Inflammatory macrophage treated with lipopolysaccharide for 1 hour (primary cell): ENCODE data around the gene BCAS3.
A peak's percentile ranks its signal among the peaks of the same experiment; 100 is the strongest.

Experiments
- DNase-seq, 2 donors: peaks; one replicate each; pipeline ENCODE4 v3.0.0-alpha.2; 2020 to 2022

BCAS3 gene

GRCh38 chr17:61076621-61077031 lies 399.0 kb downstream of the BCAS3 start:
- DNase-seq: no peak

GRCh38 chr17:61081959-61082358 lies 404.3 kb downstream of the BCAS3 start:
- no peak for DNase-seq

GRCh38 chr17:61084260-61084659 lies 406.6 kb downstream of the BCAS3 start:
- DNase-seq: no peak

GRCh38 chr17:61087024-61087423 lies 409.4 kb downstream of the BCAS3 start:
- DNase-seq: no peak

DNA sequence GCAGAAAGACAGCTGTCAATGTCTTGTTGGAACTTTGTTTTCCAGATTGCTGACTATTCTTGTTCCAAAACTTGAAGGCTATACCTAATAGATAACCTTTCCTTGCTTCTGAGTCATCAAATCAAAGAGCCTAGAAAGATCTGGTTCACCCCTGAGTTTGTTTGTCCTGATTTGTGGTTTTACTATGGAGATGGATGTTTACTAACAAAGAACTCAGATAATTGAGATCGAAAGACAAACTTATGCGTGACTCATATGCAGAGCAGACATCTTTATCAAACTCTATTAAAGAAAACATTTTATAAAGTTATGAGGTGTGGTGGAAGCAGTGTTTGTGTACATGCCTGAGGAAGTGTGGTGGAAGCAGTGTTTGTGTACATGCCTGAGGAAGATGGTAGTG lies 410.9 kb downstream of the BCAS3 start:
- DNase-seq: no peak

DNA sequence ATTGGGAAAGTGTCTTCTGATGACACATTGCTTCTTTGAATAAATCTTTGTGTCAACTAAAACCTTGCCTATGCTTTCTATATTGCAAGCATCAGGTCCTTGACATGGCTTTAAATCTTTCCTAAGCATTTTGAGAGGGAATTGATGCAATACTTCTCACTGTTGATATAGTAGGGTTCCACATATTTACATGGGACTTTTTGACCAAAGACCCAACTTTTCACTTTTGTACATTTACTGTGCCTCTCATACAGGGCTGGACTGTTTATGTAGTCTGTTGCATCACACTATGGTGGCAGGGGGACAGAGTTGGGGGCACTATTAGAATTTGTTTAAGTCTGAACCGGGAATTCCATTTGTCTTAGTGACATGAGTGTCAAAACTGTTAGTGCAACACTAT lies 413.4 kb downstream of the BCAS3 start:
- DNase-seq: no peak

DNA sequence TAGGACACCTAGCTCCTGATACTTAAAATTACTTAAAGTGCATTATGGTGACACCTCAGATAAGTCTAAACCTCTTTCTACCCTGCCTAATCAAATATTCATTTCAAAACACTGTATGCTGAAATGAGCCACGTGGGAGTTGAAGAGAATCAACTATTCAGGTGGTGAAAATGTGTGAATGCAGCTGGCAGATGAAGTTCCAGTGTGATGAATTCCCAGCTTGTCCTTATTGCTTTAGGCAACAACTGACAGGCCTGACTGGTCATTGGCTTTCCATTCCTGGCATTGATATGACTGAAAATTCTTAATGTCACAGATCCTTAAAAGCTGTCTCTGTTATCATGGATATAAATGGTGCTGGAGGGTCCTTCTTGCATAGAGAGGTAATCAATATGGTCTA lies 420.1 kb downstream of the BCAS3 start:
- DNase-seq: no peak

GRCh38 chr17:61106354-61106753 lies 428.7 kb downstream of the BCAS3 start:
- DNase-seq: no peak

GRCh38 chr17:61116577-61116976 lies 438.9 kb downstream of the BCAS3 start:
- DNase-seq: no peak

DNA sequence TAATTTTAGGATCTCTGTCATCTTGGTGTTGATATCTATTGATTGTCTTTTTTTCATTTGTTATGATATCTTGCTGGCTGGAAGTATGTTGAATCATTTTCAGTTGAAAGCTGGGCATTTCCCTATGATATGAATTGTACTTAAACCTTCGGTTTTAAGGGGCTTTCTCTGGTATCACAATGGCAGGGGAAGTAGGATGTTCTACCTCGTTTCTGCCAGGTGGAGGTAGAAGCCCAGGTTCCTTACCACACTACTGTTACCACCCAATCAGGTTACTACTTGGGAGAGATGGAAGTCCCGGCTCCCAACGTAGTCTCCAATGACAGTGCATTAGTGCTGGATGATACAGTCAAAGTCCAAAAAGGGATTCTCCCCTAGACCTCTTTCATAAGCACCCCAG lies 440.3 kb downstream of the BCAS3 start:
- no peak for DNase-seq

GRCh38 chr17:61118871-61119270 lies 441.2 kb downstream of the BCAS3 start:
- DNase-seq: no peak

DNA sequence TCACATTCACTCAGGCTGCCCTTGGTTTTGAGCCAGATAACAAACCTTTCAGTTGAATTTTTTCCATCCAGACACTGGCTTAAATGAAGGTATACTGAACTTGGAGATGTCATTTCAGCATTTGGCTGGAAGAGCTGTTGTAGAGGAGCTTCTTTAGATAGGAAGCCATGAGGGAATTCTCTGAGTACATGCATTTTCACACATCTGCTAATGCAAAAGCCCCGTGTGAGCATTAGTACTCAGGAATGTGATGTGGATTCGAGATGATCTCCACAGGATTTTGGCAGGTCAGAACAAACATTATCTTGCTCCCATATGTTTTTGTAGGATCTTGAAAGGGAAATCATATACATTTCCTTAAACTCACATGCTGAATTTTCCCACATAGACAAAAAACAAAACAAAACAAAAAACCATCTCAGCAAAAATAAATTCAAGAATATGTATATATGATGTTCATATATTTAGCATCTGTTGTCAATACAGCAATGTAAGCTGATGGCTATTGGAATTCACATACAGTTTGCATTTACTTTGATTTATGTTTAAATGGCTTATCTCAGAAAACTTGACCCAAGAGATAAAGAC lies 444.8 kb downstream of the BCAS3 start:
- no peak for DNase-seq

DNA sequence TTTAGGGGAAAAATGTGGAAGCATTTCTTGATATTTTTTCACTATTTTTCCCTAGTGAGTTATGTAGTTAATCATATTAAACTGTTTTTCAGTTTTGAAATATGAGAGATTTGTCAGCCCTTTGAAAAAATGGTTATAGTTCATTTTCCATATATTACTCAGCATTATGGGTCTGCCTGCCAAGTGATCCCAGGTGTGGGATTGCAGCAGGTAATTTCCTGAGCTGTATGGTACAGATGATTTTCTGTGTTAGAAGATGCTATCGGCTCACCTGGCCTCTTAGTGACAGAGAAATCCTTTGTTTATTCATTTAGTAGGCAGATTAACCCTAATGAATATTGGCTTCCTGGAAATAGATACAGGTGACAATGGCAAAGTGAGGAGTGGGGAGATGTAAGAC lies 446.9 kb downstream of the BCAS3 start:
- DNase-seq: no peak

DNA sequence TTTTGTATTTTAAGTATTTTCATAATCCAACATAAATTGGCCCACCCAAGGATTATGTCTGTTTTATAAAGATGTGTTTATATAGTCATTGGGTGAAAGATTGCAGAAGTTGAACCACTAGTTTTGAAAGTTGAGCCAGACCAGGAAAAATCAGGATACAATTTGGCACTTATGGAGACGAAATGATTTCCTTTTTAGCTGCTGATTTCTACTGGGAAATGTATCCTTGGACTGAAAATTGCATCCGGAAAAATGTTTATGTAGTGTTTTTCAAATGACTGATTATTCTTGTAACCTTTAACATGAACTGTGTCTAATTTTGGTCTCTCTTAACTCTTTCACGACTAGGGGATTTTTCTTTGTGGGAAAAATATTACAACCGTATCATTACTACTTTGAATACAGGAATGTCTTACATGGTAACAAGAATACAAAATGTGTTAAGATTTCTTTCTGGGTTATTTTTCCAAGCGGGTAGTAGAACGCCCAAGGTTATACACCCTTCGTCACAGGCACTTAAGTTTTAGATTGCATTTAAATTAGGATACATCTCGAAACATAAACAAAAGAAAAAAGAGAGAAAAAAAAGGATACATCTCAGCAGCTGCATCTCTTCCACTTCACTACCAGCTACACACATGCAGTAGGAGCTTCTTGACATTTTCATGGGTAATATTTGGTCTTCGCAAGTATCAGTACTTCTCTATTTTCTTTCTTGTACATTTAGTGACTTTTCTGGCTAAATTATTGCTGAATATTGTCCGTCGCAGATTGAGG lies 449.0 kb downstream of the BCAS3 start:
- no peak for DNase-seq

DNA sequence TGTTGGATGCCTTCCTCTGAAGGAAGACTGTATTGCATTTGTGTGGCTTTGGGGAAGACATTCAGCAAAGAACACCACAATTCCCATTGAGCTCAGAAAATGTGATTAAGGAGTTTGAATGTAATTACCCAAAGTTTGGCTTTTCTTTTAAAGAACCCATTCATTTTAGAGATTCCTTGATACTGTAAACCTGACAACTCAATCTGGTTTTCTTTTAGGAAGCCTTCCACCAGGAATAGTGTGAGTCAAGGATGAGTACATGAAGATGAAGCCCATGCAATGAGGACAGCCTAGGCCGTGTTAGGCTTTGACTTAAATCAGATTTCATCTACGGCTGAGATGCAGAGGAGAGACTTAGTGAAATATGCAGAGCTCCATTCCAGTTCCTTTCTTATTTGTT lies 450.3 kb downstream of the BCAS3 start:
- DNase-seq: no peak

DNA sequence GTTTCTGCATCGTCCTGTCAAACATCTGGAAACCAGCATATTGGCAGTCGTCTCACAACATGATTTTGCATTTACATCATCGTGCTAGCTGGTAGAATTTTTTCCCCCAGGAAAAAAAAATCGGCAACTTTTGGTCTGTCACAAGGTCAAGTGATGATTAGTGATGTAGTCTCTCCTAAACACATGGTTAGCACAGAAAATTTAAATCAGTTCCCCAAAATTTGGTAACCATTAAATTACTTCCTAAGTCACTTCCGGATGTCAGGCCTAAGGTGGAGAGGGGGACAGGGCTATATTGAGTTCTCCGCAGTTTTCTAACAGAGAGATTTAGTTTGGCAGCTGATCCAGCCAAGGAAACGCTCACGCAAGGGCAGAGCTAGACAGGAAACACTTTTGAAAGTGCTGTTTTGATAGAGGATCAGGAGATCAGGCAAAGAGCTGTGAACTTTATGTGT lies 451.0 kb downstream of the BCAS3 start:
- DNase-seq: peak; percentile 25 to 42

- no peak for DNase-seq
Measured at GRCh38 chr17:61129267-61130254, 451.9 kb downstream of the BCAS3 start.

- peak; percentile 47 to 48 for DNase-seq
Measured at GRCh38 chr17:61130330-61130729, 452.7 kb downstream of the BCAS3 start.

DNA sequence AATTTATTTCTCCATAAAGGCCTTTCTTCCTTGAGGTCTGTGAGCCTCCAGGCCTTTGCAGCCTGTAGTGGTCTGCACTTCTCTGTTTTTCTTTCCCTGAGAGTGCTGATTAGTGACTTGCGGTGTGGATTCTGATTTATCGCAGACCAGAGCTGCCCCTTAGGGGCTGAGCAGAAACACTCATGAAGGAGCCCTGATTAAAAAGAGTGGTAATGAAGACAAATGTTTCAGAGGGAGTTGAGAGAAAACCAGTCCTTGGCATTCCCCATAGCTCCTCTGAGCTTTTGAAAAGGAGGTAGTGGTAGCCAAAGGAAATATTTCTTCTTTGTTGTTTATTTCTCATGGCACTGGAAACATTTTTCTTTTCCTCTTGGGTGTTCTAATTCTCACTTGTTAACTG lies 453.9 kb downstream of the BCAS3 start:
- DNase-seq: no peak

DNA sequence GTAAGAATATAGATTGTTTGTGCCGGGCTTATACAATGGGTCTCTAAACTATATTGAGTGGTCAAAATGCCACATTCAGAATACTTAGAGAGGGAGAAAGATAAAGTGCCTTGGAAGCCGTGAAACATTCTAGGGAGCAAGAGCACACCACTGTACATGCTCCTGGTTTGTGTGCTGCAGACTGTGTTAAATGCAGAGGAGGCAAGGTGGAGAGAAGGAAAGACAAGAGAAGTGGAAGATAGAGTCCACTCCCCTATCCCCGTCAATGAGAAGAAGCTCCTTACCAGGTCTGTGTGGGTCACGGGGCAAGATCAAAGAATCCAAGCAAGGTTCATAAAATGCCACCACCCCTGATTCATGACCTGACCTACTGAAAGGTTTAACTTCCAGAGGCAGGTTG lies 454.9 kb downstream of the BCAS3 start:
- no peak for DNase-seq

DNA sequence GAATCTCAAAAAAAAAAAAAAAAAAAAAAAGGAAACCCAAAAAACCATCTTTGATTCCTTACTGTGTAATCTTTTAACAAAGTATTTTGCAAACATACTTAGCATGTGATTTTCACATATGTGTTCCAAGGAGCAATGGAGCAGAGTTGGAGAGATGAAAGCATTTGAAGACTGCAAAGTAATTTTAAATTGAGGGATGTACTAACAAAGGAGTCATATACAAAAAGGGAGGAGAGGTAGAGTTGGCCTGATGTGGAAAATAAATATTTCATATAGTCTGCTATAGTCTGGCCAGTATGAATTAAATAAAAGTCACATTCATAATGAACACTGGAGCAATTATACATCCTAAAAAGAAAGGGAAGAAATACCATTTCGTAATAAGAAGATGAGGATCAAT lies 456.2 kb downstream of the BCAS3 start:
- no peak for DNase-seq

GRCh38 chr17:61134551-61135235 lies 457.0 kb downstream of the BCAS3 start:
- no peak for DNase-seq

- no peak for DNase-seq
Measured at GRCh38 chr17:61135782-61136181, 458.1 kb downstream of the BCAS3 start.
